ENCODE results near the gene SP8. TPM values are rescaled to one million over a fixed set of nuclear protein-coding genes. Genes with fewer than 3 reads are reported as not detected.

SP8 gene
- total and polyA plus RNA-seq, 4 donors = not detected

DNA sequence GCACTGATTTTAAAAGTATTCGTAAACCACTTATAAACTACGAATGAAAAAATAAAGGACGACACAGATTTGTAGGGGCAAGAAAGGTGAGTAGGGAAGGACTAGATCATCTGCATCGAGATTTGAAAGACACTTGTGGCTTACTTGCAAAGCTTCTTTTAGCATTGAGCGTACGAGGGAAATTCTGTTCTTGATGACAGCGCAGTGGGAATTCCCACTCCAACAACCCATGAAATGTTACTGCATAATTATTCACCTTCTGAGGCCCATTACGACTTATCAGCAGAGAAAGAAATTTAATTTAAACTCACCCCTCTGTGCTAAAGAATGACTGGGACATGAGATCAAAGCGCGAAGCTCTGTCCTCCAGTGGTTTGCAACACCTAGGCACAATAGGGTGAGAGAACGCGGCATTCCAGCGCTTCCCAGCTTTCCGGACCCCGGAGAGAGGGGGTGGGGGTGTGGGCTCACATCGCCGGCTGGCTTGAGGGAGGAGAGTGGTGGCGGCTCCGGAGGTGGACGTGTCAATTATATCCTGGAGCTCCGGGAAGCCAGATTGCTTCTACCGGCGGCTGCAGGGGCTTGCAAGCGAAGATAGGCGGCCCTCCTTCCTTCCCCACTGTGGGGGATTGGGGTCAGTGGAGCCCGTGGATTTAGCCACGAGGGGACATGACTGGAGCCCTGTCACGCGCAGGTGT is 10.3 kb downstream of the SP8 start:
- no peaks in the 10 kb centered on the region for H3K36me3 ChIP-seq (ENCODE audit: control insufficient read depth in 4 of 4, insufficient read depth in 3 of 4, low read depth in 1 of 4, low read length in 3 of 4)
- TF ChIP-seq NR2F2 (IDR thresholded peaks at IDR 0.05) = no peak
- TF ChIP-seq ATF3 (IDR thresholded peaks at IDR 0.05) = no peak
- no peak for TF ChIP-seq JUND (IDR thresholded peaks at IDR 0.05)
- no peak for TF ChIP-seq EGR1 (IDR thresholded peaks at IDR 0.05; ENCODE audit: low read depth in 2 of 2)
- TF ChIP-seq ZBTB33 (IDR thresholded peaks at IDR 0.05) = no peak
- TF ChIP-seq RXRA (IDR thresholded peaks at IDR 0.05) = no peak
- TF ChIP-seq MAX (IDR thresholded peaks at IDR 0.05) = no peak
- TF ChIP-seq GABPA (IDR thresholded peaks at IDR 0.05 in 1 of 2, conservative IDR thresholded peaks at IDR 0.05 in 1 of 2) = no peak
- no peak for TF ChIP-seq FOXA2 (IDR thresholded peaks at IDR 0.05)
- TF ChIP-seq FOXA1 (IDR thresholded peaks at IDR 0.05) = no peak
- TF ChIP-seq, protein P1, sequence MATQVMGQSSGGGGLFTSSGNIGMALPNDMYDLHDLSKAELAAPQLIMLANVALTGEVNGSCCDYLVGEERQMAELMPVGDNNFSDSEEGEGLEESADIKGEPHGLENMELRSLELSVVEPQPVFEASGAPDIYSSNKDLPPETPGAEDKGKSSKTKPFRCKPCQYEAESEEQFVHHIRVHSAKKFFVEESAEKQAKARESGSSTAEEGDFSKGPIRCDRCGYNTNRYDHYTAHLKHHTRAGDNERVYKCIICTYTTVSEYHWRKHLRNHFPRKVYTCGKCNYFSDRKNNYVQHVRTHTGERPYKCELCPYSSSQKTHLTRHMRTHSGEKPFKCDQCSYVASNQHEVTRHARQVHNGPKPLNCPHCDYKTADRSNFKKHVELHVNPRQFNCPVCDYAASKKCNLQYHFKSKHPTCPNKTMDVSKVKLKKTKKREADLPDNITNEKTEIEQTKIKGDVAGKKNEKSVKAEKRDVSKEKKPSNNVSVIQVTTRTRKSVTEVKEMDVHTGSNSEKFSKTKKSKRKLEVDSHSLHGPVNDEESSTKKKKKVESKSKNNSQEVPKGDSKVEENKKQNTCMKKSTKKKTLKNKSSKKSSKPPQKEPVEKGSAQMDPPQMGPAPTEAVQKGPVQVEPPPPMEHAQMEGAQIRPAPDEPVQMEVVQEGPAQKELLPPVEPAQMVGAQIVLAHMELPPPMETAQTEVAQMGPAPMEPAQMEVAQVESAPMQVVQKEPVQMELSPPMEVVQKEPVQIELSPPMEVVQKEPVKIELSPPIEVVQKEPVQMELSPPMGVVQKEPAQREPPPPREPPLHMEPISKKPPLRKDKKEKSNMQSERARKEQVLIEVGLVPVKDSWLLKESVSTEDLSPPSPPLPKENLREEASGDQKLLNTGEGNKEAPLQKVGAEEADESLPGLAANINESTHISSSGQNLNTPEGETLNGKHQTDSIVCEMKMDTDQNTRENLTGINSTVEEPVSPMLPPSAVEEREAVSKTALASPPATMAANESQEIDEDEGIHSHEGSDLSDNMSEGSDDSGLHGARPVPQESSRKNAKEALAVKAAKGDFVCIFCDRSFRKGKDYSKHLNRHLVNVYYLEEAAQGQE (IDR thresholded peaks at IDR 0.05) = no peak
- H3K27ac ChIP-seq (ENCODE audit: low read depth in 1 of 2, low read length in 2 of 2) = no peak overlapping the region
- DNase-seq (ENCODE audit: low spot score) = no peak
- H3K9ac ChIP-seq (ENCODE audit: low read depth in 1 of 2, low read length in 2 of 2) = no peak overlapping the region
- no peaks in the 10 kb centered on the region for H3K9me3 ChIP-seq (ENCODE audit: control insufficient read depth in 4 of 4, low read length in 3 of 4)
- 20% methylated on average over 29 of the region's 29 CpGs for WGBS
- H3K27me3 ChIP-seq (ENCODE audit: control insufficient read depth in 4 of 4, insufficient read depth in 4 of 4, low read length in 3 of 4) = peaks cover 0 to 32% (median 14%) of the 10 kb centered on the region in 4 donors
- H3K4me1 ChIP-seq (ENCODE audit: control insufficient read depth in 4 of 4, insufficient read depth in 4 of 4, low read length in 3 of 4) = peaks cover 5 to 12% (median 9%) of the 10 kb centered on the region in 4 donors
- H3K4me3 ChIP-seq (ENCODE audit: low read depth in 1 of 3, low read length in 3 of 3) = no peak overlapping the region

GRCh38 chr7:20754001-20754400 is 32.7 kb downstream of the SP8 start:
- no peaks in the 10 kb centered on the region for H3K36me3 ChIP-seq (ENCODE audit: control insufficient read depth in 4 of 4, insufficient read depth in 3 of 4, low read depth in 1 of 4, low read length in 3 of 4)
- H3K27ac ChIP-seq (ENCODE audit: low read depth in 1 of 2, low read length in 2 of 2) = no peak overlapping the region
- no peaks in the 10 kb centered on the region for H3K4me1 ChIP-seq (ENCODE audit: control insufficient read depth in 4 of 4, insufficient read depth in 4 of 4, low read length in 3 of 4)
- no peak overlapping the region for H3K4me3 ChIP-seq (ENCODE audit: low read depth in 1 of 3, low read length in 3 of 3)
- 97% methylated on average over 1 of the region's 1 CpG for WGBS
- no peaks in the 10 kb centered on the region for H3K27me3 ChIP-seq (ENCODE audit: control insufficient read depth in 4 of 4, insufficient read depth in 4 of 4, low read length in 3 of 4)
- H3K9ac ChIP-seq (ENCODE audit: low read depth in 1 of 2, low read length in 2 of 2) = no peak overlapping the region
- H3K9me3 ChIP-seq (ENCODE audit: control insufficient read depth in 4 of 4, low read length in 3 of 4) = no peaks in the 10 kb centered on the region
- DNase-seq (ENCODE audit: low spot score) = no peak
- TF ChIP-seq, protein P1 (IDR thresholded peaks at IDR 0.05) = no peak
- TF ChIP-seq GABPA (IDR thresholded peaks at IDR 0.05 in 1 of 2, conservative IDR thresholded peaks at IDR 0.05 in 1 of 2) = no peak
- no peak for TF ChIP-seq MAX (IDR thresholded peaks at IDR 0.05)
- TF ChIP-seq YY1 (IDR thresholded peaks at IDR 0.05) = no peak
- TF ChIP-seq HNF4G (IDR thresholded peaks at IDR 0.05) = no peak
- no peak for TF ChIP-seq EGR1 (IDR thresholded peaks at IDR 0.05; ENCODE audit: low read depth in 2 of 2)
- no peak for TF ChIP-seq SP1 (IDR thresholded peaks at IDR 0.05)
- no peak for TF ChIP-seq NR2F2 (IDR thresholded peaks at IDR 0.05)
- TF ChIP-seq TAF1 (conservative IDR thresholded peaks at IDR 0.05) = no peak
- TF ChIP-seq ZBTB33 (IDR thresholded peaks at IDR 0.05) = no peak
- TF ChIP-seq FOXA2 (IDR thresholded peaks at IDR 0.05) = no peak
- TF ChIP-seq FOXA1 (IDR thresholded peaks at IDR 0.05) = no peak
- TF ChIP-seq HNF4A (conservative IDR thresholded peaks at IDR 0.05) = no peak
- no peak for TF ChIP-seq JUND (IDR thresholded peaks at IDR 0.05)
- no peak for TF ChIP-seq ATF3 (IDR thresholded peaks at IDR 0.05)
